OCI-LY1 (cell line): ENCODE measurements around the gene TCERG1L.

Source experiments
- H2AFZ ChIP-seq: fragments of 200-600 bp; sonication (generic), shearing (Covaris generic); 2 replicates; pipeline ENCODE4 v1.6.0; 2014; ENCODE audit warnings: antibody characterized with exemption, mild to moderate bottlenecking, low read length
- H3F3A ChIP-seq: fragments of 200-600 bp; sonication (generic), shearing (Covaris generic); 2 replicates; pipeline ENCODE4 v1.6.0; 2014; ENCODE audit warnings: mild to moderate bottlenecking, antibody characterized with exemption, low read length, moderate library complexity; ENCODE audit not compliant: insufficient read depth
- H3K27ac ChIP-seq: fragments of 200-600 bp; sonication (generic); 2 replicates; pipeline ENCODE4 v1.5.1; 2014; ENCODE audit warnings: low read length, mixed run types, mild to moderate bottlenecking, low read depth; ENCODE audit not compliant: poor library complexity, severe bottlenecking
- H3K27me3 ChIP-seq: fragments of 200-600 bp; sonication (generic); 2 replicates; pipeline ENCODE4 v1.6.0; 2014; ENCODE audit warnings: antibody characterized with exemption, mild to moderate bottlenecking, low read length, moderate library complexity; ENCODE audit not compliant: insufficient read depth
- H3K36me3 ChIP-seq: fragments of 200-600 bp; sonication (generic); 2 replicates; pipeline ENCODE4 v1.6.1; 2014; ENCODE audit warnings: mild to moderate bottlenecking, antibody characterized with exemption, low read length, moderate library complexity, mixed read lengths; ENCODE audit not compliant: insufficient read depth
- H3K4me1 ChIP-seq: fragments of 200-600 bp; sonication (generic); 2 replicates; pipeline ENCODE4 v1.5.1; 2014; ENCODE audit warnings: mild to moderate bottlenecking, low read length, moderate library complexity; ENCODE audit not compliant: insufficient read depth, severe bottlenecking
- H3K4me2 ChIP-seq: fragments of 200-600 bp; sonication (generic), shearing (Covaris generic); 2 replicates; pipeline ENCODE4 v1.6.1; 2014; ENCODE audit warnings: low read length
- H3K4me3 ChIP-seq: fragments of 200-600 bp; sonication (generic); 2 replicates; pipeline ENCODE4 v1.5.1; 2014; ENCODE audit warnings: low read length, low read depth, mild to moderate bottlenecking, mixed read lengths; ENCODE audit not compliant: poor library complexity, severe bottlenecking
- H3K79me2 ChIP-seq: fragments of 200-600 bp; shearing (Covaris generic); 2 replicates; pipeline ENCODE4 v1.6.1; 2016; ENCODE audit warnings: mixed run types, low read length, mixed read lengths; ENCODE audit not compliant: insufficient read depth
- H3K9ac ChIP-seq: fragments of 200-600 bp; sonication (generic), shearing (Covaris generic); 2 replicates; pipeline ENCODE4 v1.6.1; 2014; ENCODE audit warnings: mild to moderate bottlenecking, low read length, mixed read lengths
- H3K9me2 ChIP-seq: fragments of 200-600 bp; sonication (generic), shearing (Covaris generic); 2 replicates; pipeline ENCODE4 v1.6.1; 2014; ENCODE audit warnings: low read depth, mild to moderate bottlenecking, low read length, mixed read lengths
- H3K9me3 ChIP-seq: fragments of 200-600 bp; shearing (Covaris generic); 2 replicates; pipeline ENCODE4 v1.6.1; 2014; ENCODE audit warnings: low read length, mixed read lengths
- H4K20me1 ChIP-seq: fragments of 200-600 bp; sonication (generic), shearing (Covaris generic); 2 replicates; pipeline ENCODE4 v1.6.0; 2016; ENCODE audit warnings: mild to moderate bottlenecking, low read length; ENCODE audit not compliant: insufficient read depth
- EZH2 ChIP-seq: fragments of 200-600 bp; sonication (generic), shearing (Covaris generic); IDR thresholded peaks from 2 replicates; pipeline ENCODE4 v1.8.0; 2017; ENCODE audit warnings: borderline replicate concordance, mixed run types, mild to moderate bottlenecking, antibody characterized with exemption, low read length, moderate library complexity, mixed read lengths
- TF ChIP-seq, protein P1 (sequence below): fragments of 200-600 bp; sonication (generic), shearing (Covaris generic); IDR thresholded peaks from 2 replicates; pipeline ENCODE4 v1.5.1; 2017; ENCODE audit warnings: mild to moderate bottlenecking, antibody characterized with exemption, low read length, moderate library complexity, mixed read lengths

Gene TCERG1L

DNA sequence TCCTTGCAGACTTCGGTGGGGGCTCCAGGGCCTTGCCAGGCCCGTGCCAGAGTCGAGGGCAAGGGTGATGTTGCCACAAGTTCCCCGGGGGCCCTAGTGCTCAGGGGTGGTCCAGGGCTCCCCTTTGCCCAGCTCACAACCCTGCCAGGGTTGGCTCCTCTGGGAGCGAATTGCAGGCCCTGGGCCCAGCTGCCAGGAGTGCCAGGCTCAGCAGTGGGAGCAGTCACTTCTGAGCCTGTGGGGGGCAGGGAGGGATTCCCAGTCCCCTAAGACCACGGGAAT, 43.8 kb downstream of the TCERG1L start:
- H3K9me3 ChIP-seq: no peaks in the 10 kb centered on the region
- H3K4me3 ChIP-seq: no peak overlapping the region
- H2AFZ ChIP-seq: no peak overlapping the region
- no peaks in the 10 kb centered on the region for H3K79me2 ChIP-seq
- no peaks in the 10 kb centered on the region for H3K36me3 ChIP-seq
- H3K4me1 ChIP-seq: no peaks in the 10 kb centered on the region
- H3K27me3 ChIP-seq: no peaks in the 10 kb centered on the region; the same call in 1 of the 2 replicates
- no peaks in the 10 kb centered on the region for H3F3A ChIP-seq
- TF ChIP-seq, protein P1, sequence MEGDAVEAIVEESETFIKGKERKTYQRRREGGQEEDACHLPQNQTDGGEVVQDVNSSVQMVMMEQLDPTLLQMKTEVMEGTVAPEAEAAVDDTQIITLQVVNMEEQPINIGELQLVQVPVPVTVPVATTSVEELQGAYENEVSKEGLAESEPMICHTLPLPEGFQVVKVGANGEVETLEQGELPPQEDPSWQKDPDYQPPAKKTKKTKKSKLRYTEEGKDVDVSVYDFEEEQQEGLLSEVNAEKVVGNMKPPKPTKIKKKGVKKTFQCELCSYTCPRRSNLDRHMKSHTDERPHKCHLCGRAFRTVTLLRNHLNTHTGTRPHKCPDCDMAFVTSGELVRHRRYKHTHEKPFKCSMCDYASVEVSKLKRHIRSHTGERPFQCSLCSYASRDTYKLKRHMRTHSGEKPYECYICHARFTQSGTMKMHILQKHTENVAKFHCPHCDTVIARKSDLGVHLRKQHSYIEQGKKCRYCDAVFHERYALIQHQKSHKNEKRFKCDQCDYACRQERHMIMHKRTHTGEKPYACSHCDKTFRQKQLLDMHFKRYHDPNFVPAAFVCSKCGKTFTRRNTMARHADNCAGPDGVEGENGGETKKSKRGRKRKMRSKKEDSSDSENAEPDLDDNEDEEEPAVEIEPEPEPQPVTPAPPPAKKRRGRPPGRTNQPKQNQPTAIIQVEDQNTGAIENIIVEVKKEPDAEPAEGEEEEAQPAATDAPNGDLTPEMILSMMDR: no peak
- no peak overlapping the region for H3K9ac ChIP-seq
- no peak overlapping the region for H3K4me2 ChIP-seq
- H4K20me1 ChIP-seq: no peaks in the 10 kb centered on the region
- no peaks in the 10 kb centered on the region for H3K9me2 ChIP-seq
- no peak overlapping the region for H3K27ac ChIP-seq

DNA sequence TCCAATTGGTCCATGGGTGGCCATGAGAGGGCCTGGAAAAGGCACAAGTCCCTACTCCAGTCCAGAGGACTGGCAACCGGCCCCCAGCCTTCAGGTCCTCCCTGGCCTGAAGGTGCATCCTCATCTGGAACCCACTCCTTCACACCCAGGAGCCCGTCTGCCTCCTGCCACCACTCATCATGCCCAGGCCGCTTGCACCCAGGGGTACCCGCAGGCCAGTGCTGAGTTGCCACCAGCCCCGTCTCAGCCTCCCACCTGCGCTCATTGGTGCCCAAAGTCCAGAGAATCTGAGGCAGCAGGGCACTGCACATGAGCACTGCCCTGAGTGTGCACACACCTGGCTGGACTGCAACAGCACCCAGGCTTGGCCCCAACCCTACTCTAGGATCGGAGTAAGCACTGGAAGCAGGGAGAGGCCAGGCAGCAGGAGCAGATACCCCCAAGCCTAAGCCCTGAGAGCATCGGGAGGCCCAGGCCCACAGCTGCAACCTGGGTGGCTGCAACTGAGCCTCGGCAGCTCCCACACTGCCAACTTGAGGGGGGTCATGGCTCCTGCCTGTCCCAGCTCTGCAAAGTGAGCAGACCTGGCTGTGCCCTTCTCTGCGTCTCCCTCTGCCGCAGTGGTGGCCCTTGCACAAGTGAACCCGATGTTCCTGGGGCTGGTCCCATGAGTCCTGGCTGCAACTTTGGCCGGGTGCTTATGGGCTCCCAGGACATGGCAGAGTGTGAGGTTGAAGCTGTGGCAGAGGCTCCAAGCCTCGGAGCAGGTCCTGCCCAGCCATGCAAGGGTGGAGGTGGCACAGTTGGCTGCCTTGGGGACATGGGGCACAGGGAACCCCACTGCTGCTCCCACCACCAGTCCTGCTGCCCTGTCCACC, 44.3 kb downstream of the TCERG1L start:
- H3K9me2 ChIP-seq: no peaks in the 10 kb centered on the region
- no peak overlapping the region for H3K4me2 ChIP-seq
- H3K36me3 ChIP-seq: no peaks in the 10 kb centered on the region
- H3K79me2 ChIP-seq: no peaks in the 10 kb centered on the region
- no peaks in the 10 kb centered on the region; the same call in 1 of the 2 replicates for H3K27me3 ChIP-seq
- no peak overlapping the region for H3K9ac ChIP-seq
- no peak overlapping the region for H2AFZ ChIP-seq
- H4K20me1 ChIP-seq: no peaks in the 10 kb centered on the region
- H3F3A ChIP-seq: no peaks in the 10 kb centered on the region
- H3K4me3 ChIP-seq: no peak overlapping the region
- no peaks in the 10 kb centered on the region for H3K4me1 ChIP-seq
- H3K27ac ChIP-seq: no peak overlapping the region
- TF ChIP-seq, protein P1: no peak
- TF ChIP-seq EZH2: no peak
- H3K9me3 ChIP-seq: no peaks in the 10 kb centered on the region

DNA sequence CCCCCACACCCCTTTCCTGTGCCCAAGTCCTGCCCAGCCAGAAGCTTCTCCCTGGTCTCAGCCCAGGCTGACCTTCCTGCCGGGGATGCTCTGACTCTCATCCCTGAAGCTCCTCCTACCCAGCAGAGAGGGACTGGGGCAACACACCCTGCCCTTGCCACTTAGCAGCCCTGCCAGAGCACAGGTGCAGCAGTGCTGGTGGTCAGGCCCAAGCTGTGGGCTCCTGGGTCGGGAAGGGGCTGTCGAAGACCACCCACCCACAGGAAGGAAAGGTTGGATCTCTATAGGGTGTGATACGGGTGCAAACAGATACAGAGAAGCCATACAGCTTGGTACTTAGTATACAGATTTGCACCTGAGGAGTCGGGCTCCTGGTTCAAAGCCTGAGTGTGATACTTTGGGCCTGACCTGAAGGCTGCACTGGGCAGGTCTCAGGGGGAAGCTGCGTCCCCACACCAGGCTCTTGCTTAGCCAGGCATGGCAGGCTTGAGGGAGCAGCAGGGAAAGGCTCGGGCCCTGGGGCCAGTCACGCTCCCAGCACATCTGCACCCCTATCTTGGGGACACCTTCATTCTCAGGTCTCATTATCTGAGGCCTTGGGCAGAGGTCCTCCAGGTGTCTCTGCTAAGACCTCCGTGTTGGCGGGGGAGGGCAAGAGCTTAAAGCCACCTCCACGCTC, 47.3 kb downstream of the TCERG1L start:
- Histone ChIP-seq H3K4me2 (no peak overlapping the region), H3K36me3 (no peaks in the 10 kb centered on the region), H3K27ac (no peak overlapping the region), H3K4me1 (no peaks in the 10 kb centered on the region), H2AFZ (no peak overlapping the region), H3F3A (no peaks in the 10 kb centered on the region), H3K9ac (no peak overlapping the region), H3K9me3 (no peaks in the 10 kb centered on the region), H3K27me3 (no peaks in the 10 kb centered on the region; the same call in 1 of the 2 replicates), H3K79me2 (no peaks in the 10 kb centered on the region), H3K4me3 (no peak overlapping the region), H3K9me2 (no peaks in the 10 kb centered on the region), H4K20me1 (no peaks in the 10 kb centered on the region)
- TF ChIP-seq, protein P1: no peak
- TF ChIP-seq EZH2: no peak
